SK-N-SH treated with all-trans-retinoic acid at 6 μM for 48 hours (cell line): ENCODE data around the gene SLC25A42.

Experiments
- ARNTL ChIP-seq: fragments of 450-650 bp; formaldehyde crosslinking; IDR thresholded peaks from 2 replicates; pipeline ENCODE4 v1.5.0; 2020; ENCODE audit warnings: low read depth, mild to moderate bottlenecking, moderate library complexity, borderline replicate concordance
- ISL1 ChIP-seq: fragments of 250-450 bp; sonication (Bioruptor Pico); IDR thresholded peaks from 2 replicates; pipeline ENCODE4 v2.1.2; 2022; ENCODE audit warnings: mild to moderate bottlenecking, moderate library complexity
- ZC3H10 ChIP-seq: fragments of 250-450 bp; sonication (Bioruptor Pico); IDR thresholded peaks from 2 replicates; pipeline ENCODE4 v1.5.1; 2021; ENCODE audit warnings: mild to moderate bottlenecking, moderate library complexity
- ZFP3 ChIP-seq: fragments of 250-450 bp; sonication (Bioruptor Pico); IDR thresholded peaks from 2 replicates; pipeline ENCODE4 v1.5.0; 2020; ENCODE audit warnings: mild to moderate bottlenecking, moderate library complexity
- TF ChIP-seq, protein P1 (sequence below): fragments of 250-450 bp; sonication (Bioruptor Pico); IDR thresholded peaks from 2 replicates; pipeline ENCODE4 v1.8.0; 2020; ENCODE audit warnings: mild to moderate bottlenecking, moderate library complexity, borderline replicate concordance
- TF ChIP-seq, protein P2 (sequence below): fragments of 250-450 bp; sonication (Bioruptor Pico); IDR thresholded peaks from 2 replicates; pipeline ENCODE4 v1.8.0; 2021; ENCODE audit warnings: low read depth, mild to moderate bottlenecking, moderate library complexity, borderline replicate concordance
- TF ChIP-seq, protein P3 (sequence below): fragments of 250-450 bp; sonication (Bioruptor Pico); IDR thresholded peaks from 2 replicates; pipeline ENCODE4 v1.5.1; 2021; ENCODE audit warnings: mild to moderate bottlenecking, moderate library complexity

DNA sequence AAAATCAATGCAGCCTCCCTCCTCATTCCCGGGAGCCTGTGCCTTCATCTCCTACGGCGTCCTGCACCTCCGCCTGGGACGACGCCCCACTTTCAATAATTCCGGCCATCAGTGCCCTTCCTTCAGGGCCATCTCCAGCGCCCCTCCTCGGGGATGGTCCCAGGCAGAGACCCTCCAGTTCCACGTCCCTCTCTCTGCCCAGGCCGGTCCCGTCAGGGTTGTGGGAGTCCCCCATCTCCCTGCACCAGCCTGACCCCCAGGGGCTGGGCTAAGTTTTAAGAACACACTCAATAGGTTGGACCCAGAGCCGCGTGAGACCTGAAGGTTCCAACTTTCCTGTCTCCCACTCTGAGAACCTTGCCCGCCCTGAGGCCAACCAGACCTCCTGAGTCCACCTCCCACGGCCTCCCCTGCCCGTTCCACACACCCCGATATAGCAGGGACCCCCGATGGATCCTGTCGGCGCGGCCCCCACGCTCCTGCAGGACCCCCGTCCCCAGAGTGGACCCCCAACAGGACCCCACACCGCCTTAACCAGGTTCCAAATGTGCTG, 73.8 kb downstream of the SLC25A42 start:
- TF ChIP-seq, protein P1, sequence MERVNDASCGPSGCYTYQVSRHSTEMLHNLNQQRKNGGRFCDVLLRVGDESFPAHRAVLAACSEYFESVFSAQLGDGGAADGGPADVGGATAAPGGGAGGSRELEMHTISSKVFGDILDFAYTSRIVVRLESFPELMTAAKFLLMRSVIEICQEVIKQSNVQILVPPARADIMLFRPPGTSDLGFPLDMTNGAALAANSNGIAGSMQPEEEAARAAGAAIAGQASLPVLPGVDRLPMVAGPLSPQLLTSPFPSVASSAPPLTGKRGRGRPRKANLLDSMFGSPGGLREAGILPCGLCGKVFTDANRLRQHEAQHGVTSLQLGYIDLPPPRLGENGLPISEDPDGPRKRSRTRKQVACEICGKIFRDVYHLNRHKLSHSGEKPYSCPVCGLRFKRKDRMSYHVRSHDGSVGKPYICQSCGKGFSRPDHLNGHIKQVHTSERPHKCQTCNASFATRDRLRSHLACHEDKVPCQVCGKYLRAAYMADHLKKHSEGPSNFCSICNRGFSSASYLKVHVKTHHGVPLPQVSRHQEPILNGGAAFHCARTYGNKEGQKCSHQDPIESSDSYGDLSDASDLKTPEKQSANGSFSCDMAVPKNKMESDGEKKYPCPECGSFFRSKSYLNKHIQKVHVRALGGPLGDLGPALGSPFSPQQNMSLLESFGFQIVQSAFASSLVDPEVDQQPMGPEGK (CRISPR knock-in tag) = no peak
- TF ChIP-seq ZFP3 (CRISPR knock-in tag) (no peak), ARNTL (CRISPR knock-in tag) (no peak), ZC3H10 (CRISPR knock-in tag) (no peak), ISL1 (CRISPR knock-in tag) (no peak)
- TF ChIP-seq, protein P2, sequence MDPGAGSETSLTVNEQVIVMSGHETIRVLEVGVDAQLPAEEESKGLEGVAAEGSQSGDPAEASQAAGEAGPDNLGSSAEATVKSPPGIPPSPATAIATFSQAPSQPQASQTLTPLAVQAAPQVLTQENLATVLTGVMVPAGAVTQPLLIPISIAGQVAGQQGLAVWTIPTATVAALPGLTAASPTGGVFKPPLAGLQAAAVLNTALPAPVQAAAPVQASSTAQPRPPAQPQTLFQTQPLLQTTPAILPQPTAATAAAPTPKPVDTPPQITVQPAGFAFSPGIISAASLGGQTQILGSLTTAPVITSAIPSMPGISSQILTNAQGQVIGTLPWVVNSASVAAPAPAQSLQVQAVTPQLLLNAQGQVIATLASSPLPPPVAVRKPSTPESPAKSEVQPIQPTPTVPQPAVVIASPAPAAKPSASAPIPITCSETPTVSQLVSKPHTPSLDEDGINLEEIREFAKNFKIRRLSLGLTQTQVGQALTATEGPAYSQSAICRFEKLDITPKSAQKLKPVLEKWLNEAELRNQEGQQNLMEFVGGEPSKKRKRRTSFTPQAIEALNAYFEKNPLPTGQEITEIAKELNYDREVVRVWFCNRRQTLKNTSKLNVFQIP (CRISPR knock-in tag) = no peak
- TF ChIP-seq, protein P3, sequence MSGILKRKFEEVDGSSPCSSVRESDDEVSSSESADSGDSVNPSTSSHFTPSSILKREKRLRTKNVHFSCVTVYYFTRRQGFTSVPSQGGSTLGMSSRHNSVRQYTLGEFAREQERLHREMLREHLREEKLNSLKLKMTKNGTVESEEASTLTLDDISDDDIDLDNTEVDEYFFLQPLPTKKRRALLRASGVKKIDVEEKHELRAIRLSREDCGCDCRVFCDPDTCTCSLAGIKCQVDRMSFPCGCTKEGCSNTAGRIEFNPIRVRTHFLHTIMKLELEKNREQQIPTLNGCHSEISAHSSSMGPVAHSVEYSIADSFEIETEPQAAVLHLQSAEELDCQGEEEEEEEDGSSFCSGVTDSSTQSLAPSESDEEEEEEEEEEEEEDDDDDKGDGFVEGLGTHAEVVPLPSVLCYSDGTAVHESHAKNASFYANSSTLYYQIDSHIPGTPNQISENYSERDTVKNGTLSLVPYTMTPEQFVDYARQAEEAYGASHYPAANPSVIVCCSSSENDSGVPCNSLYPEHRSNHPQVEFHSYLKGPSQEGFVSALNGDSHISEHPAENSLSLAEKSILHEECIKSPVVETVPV (CRISPR knock-in tag) = no peak
